ENCODE data around the gene ZNF662. TPM values are rescaled to one million over a fixed set of nuclear protein-coding genes. Genes with fewer than 3 reads are reported as not detected.
A peak's percentile ranks its signal among the peaks of the same experiment; 100 is the strongest.

The ZNF662 gene
- total RNA-seq, 1 experiment from 2014 or later: not detected

GRCh38 chr3:42895580-42895868 lies 10.4 kb upstream of the ZNF662 start:
- no peak for TF ChIP-seq CTCF (conservative IDR thresholded peaks at IDR 0.05; ENCODE audit: low read depth, low read length)
- no peak for TF ChIP-seq EZH2 (IDR thresholded peaks at IDR 0.05; ENCODE audit: borderline replicate concordance, low read depth, low read length, poor library complexity, severe bottlenecking)
- Histone ChIP-seq H3K4me1 (ENCODE audit: insufficient read depth, low read length, poor library complexity, severe bottlenecking) (no peaks in the 10 kb centered on the region), H3K27ac (ENCODE audit: low read depth, low read length, poor library complexity, severe bottlenecking) (no peak overlapping the region), H3K36me3 (ENCODE audit: insufficient read depth, low read length, poor library complexity, severe bottlenecking) (no peaks in the 10 kb centered on the region), H3K4me3 (ENCODE audit: low read depth, low read length, poor library complexity, severe bottlenecking) (no peak overlapping the region), H3K27me3 (replicated peaks; ENCODE audit: insufficient read depth, low read depth, low read length, poor library complexity) (no peaks in the 10 kb centered on the region), H3K9me3 (ENCODE audit: low read depth, low read length, poor library complexity, severe bottlenecking) (no peaks in the 10 kb centered on the region)
- intact Hi-C loops (cut with micrococcal nuclease; ENCODE audit: unreplicated experiment): no loop called here
- BruUV-seq (replicated peaks): no TSS peak
- ChIA-PET POLR2A (ENCODE audit: low non-redundant PET) (no interaction called here), CTCF (no interaction called here)
- DNase-seq (ENCODE audit: low spot score): no peak

- no peaks in the 10 kb centered on the region for H3K4me1 ChIP-seq (ENCODE audit: insufficient read depth, low read length, poor library complexity, severe bottlenecking)
- intact Hi-C loops (cut with micrococcal nuclease; ENCODE audit: unreplicated experiment): no loop called here
- no peaks in the 10 kb centered on the region for H3K9me3 ChIP-seq (ENCODE audit: low read depth, low read length, poor library complexity, severe bottlenecking)
- no peak overlapping the region for H3K4me3 ChIP-seq (ENCODE audit: low read depth, low read length, poor library complexity, severe bottlenecking)
- H3K27ac ChIP-seq (ENCODE audit: low read depth, low read length, poor library complexity, severe bottlenecking): no peak overlapping the region
- CTCF ChIA-PET: no interaction called here
- no peaks in the 10 kb centered on the region for H3K36me3 ChIP-seq (ENCODE audit: insufficient read depth, low read length, poor library complexity, severe bottlenecking)
- TF ChIP-seq EZH2 (IDR thresholded peaks at IDR 0.05; ENCODE audit: borderline replicate concordance, low read depth, low read length, poor library complexity, severe bottlenecking) (no peak), CTCF (conservative IDR thresholded peaks at IDR 0.05; ENCODE audit: low read depth, low read length) (no peak)
- POLR2A ChIA-PET (ENCODE audit: low non-redundant PET): no interaction called here
- BruUV-seq (replicated peaks): no TSS peak
- H3K27me3 ChIP-seq (replicated peaks; ENCODE audit: insufficient read depth, low read depth, low read length, poor library complexity): no peaks in the 10 kb centered on the region
- no peak for DNase-seq (ENCODE audit: low spot score)
Observed at GRCh38 chr3:42898896-42899675, 6.9 kb upstream of the ZNF662 start.

GRCh38 chr3:42900226-42901072 lies 5.5 kb upstream of the ZNF662 start:
- no TSS peak for BruUV-seq (replicated peaks)
- DNase-seq (ENCODE audit: low spot score): peak; percentile 1
- ChIA-PET CTCF (no interaction called here), POLR2A (ENCODE audit: low non-redundant PET) (no interaction called here)
- Histone ChIP-seq H3K4me3 (ENCODE audit: low read depth, low read length, poor library complexity, severe bottlenecking) (no peak overlapping the region), H3K36me3 (ENCODE audit: insufficient read depth, low read length, poor library complexity, severe bottlenecking) (no peaks in the 10 kb centered on the region), H3K4me1 (ENCODE audit: insufficient read depth, low read length, poor library complexity, severe bottlenecking) (no peaks in the 10 kb centered on the region), H3K9me3 (ENCODE audit: low read depth, low read length, poor library complexity, severe bottlenecking) (no peaks in the 10 kb centered on the region), H3K27ac (ENCODE audit: low read depth, low read length, poor library complexity, severe bottlenecking) (no peak overlapping the region), H3K27me3 (replicated peaks; ENCODE audit: insufficient read depth, low read depth, low read length, poor library complexity) (peaks cover 6% of the 10 kb centered on the region)
- no peak for TF ChIP-seq EZH2 (IDR thresholded peaks at IDR 0.05; ENCODE audit: borderline replicate concordance, low read depth, low read length, poor library complexity, severe bottlenecking)
- TF ChIP-seq CTCF (conservative IDR thresholded peaks at IDR 0.05; ENCODE audit: low read depth, low read length): no peak
- intact Hi-C loops (cut with micrococcal nuclease; ENCODE audit: unreplicated experiment): no loop called here

All from A673 (cell line).